Measurements from ENCODE around the gene NEDD4.

GRCh38 chr15:55799291-55800212 is 193.9 kb downstream of the NEDD4 start:
- no peak for TF ChIP-seq POLR2AphosphoS5 (IDR thresholded peaks at IDR 0.05; ENCODE audit: low read depth, low read length)
- TF ChIP-seq POLR2A (IDR thresholded peaks at IDR 0.05; ENCODE audit: low read depth, low read length), result no peak
- no peak for TF ChIP-seq TAF1 (IDR thresholded peaks at IDR 0.05; ENCODE audit: borderline replicate concordance, low read depth, low read length)
